HG03196 (cell line): ENCODE measurements around the gene SDK2.

Experiments
- ATAC-seq: cut with Tn5 transposase; IDR thresholded peaks from one replicate; pipeline ENCODE4 v1.9.1; 2021; ENCODE audit not compliant: unreplicated experiment

SDK2 gene

DNA sequence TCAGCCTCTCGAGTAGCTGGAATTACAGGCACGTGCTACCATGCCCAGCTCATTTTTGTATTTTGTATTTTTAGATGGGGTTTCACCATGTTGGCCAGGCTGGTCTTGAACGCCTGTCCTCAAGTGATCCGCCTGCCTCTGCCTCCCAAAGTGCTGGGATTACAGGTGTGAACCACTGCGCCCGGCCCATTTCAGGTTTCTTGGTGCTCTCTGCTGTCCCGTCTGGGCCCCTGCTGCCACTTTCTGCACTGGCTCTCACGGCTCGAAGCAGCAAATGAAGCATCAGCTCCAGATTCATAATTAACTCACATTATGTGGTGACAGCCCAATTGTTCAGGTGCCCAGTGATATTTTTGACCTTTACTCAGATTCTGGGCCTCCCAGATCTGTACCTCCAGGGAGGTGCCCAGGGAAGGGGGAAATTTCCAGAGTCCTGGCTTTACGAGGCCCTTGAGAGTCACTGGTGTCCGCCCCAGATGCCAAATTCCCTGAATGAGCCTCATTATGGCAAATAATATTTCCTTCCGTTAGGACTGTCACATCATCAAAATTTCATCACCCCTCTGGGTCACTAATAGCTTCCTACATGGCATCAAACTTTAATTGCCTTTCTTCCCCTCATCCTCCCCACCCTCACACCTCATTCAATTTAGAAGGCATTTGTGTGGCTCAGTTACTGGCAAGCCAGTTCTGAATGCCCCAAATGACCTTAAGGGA is 9.0 kb downstream of the SDK2 start:
- no peak for ATAC-seq

DNA sequence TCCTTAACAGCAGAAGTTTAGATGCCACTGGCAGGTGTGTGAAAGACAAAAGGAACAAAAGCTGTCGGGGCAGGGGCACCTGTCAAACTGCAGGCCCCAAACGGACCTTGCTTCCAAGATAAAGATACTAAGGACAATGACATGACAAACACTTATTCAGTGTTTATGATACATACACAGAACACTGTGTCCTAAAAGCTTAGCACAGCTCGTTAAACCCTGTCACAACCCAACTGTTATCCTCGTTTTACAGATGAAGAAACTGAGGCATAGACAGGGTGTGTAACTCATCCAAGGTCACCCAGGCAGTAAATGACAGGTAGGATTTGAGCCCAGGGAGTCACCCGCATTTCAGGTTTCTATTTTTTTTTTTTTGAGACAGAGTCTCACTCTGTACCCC is 9.6 kb downstream of the SDK2 start:
- no peak for ATAC-seq

DNA sequence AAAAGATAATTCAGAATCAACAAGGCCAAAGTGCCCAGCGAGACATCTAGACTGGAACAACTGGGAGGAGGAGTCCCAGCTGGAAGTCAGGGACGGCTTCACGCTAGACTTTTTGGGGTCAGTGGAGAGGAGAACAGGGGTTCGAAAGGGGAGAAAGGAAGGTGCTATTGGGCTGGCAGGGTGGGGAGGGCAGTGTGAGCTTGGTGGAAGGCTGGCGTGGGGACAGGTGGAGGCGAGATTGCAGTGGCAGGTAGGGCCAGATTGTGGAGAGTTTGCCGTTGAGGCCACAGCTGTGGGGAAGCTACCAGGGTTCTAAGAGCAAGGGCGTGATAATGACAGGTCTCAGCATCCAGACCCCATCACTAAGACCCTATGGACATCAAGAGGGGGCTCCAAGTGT is 10.5 kb downstream of the SDK2 start:
- no peak for ATAC-seq

DNA sequence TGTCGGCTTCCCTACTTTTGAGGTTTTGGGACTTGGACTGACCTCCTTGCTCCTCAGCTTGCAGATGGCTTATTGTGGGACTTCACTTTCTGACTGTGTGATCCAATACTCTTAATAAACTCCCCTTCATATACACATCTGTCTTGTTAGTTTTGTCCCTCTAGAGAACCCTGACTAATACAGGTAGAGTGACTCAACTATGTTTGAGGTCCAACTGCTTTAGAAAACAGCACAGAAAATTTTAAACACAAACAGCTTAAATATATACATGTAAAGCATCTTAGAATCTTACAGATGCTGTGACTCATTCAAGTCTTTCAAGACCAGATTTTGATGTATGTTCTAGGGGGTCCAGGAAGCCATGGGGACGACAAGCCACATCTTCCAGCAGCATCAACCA is 11.7 kb downstream of the SDK2 start:
- ATAC-seq: no peak

DNA sequence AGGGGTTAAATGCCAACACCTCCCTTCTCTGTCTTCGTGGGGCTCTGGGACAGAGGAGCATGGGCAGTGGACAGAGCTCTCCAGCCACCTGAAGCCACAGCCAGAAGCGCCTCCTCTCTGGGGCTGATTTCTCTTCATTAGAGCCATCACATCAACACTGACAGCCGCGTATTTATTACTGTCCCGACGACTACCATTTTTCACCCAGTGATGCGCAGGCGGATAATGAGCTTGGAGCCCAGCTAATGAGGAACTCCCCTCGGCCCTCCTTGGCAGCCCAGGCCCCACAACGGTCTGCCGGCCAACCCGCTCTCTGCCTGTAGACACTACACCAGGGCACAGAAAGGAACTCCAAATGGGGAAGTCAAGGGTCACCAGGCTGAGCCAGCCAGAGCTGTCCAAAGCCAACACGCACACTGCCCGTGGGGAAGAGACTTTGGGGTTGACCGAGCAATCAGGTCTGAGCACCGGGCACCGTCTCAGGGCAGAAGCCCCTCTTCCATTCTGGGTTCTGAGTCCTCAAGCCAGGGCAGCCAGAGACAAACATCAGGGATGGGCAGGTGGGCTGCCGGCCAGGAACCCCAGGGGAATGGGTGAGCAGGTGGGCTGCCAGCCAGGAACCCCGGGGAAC is 13.2 kb downstream of the SDK2 start:
- ATAC-seq: no peak

DNA sequence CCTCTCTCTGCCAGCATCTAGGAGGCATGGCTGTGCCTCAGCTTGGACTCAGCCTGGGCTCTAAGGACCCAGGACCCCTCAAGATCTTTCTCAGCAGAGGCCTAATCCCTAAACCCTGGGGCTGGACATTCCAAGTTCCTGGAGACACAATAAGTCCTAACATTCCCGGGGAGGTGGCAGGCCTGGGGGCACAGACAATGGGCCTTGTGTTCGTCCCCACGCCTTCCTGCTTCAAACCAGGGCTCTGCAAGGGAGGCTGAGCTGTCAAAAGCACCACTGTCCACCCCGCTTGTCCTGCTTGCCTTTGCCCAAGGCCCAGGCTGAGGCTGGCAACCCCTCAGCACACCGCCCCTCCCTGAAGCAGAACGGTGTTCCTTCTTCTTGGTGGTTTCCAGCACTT is 13.7 kb downstream of the SDK2 start:
- ATAC-seq: no peak

DNA sequence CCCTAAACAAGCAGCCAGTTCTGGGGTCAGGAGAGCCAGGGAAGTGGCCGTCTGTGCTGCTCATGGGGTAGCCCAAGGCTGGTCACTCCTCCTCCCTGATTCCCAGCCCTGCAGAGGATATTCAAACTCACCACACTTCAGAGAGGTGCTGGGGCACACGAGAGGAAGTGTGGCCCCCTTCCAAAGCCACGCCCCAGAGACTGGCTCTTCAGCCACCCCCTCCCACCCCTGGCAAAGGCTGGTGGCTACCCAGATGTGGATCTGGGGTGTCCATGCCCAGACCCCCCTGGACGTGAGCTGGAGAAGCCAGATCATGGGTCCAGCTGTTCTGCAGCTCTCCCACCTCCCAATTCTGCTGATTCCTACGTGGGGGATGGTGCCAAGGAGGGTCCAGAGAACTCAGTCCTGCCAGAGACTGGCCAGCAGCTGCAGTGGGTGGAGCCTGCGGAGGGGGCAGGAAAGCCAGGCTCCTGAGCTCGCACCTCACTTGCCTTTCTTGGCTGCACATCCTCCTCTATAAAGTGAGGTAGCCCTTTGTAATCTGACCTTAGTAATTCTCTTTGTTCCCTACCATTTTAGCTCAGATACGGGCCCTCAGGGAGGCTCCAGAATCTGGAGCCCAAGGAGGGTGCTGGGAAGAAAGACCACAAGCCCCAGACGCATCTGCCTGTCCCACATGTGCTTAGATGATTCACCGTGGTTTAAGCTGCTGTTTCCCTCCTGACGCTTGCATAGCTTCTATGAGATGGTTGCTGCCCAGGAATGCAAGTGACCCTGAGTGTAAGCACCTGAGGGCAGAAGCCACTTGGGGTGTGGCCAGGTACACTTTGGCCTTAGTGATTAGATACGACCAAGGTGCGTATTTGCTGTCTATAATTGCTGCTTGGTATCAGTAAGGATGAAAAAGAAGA is 15.3 kb downstream of the SDK2 start:
- ATAC-seq: no peak

DNA sequence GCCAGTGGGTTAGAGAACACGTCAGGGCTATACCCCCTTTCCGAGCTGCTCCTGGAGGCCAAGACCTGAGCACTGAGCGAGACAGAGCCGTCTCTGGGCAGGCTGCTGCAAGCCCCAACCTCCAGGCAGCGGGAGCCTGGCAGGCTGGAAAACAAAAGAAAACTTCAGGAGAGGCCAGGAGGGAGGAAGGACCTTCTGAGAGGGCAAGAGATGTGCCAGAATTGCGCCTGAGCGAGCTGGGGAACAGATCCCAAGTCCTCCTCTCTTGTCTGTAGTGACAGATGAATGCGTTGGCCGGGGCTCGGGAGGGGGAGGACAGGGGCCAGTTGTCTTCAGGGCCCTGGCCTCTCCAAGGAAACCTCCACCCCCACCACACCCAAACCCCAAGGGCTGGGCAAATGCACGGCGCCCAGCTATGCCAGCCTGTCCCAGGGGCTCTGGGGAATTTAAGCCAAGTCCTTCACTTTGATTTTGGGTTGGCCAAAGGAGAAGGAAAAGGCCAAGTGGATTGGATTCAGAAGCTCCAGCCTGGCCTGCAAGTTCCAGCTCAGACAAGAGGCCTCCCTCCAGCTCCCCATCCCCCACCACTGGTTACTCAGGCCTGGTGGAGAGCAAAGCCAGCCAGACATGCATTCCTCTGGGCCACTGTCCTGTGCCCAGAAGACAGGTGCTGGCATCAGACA is 18.1 kb downstream of the SDK2 start:
- ATAC-seq: no peak

DNA sequence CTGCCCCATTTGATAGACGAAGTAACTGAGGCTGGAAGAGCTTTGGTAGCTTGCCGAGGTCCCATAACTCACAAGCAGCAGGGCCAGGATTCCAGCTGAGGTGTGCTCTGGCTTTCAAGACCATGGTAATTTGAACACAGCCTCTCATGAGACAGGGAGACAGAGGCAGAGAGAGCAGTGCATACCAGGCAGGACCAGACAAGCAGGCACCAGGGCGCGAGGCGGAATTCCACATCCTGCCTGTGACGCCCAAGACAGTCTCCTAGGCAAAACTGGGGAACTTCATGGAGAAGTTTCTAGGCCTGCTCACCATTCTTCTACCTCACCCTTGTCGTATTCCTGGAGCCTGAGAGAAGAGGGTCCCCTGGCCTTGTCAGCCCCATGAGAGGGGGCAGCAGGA is 19.2 kb downstream of the SDK2 start:
- ATAC-seq: no peak

DNA sequence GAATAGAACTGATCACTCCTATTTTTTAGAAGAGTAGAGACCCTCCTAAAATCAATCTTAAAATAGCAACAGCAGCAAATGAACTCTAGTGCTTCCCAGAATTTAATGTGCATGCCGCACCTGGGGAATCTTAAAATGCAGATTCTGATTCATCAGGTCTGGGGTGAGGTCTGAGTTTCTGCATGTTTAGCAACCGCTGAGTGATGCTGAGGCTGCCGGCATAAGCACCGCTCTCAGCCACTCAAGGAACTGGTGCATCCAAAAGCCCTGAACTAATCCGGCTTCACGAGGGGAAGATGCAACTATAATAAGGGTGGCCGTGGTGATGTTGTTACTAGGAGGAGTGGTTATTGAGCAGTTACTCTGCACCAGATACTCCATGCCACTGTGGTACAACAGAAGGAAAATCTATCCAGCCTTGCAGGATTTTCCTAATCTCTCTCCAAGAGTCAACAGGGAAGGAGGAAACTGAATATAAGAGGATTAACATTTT is 19.7 kb downstream of the SDK2 start:
- ATAC-seq: no peak

DNA sequence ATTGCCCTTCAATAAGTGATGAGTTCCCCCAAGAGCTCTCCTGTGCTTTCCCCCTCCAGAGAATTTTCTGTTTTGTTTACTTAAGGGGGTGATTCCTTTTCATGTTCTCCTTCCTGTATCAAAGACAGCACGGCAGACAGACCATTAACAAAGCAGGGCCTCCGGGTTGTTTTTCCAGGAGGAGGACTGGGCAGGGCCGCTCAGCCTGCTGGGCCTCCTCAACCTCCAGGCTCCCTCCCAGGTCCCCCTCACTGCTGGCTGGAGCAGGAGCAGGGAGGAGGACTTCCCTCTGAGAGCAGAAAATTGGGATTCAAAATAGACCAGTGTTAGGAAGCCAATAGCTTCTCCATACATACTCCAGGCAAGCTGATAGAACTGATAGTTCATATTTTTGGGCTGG is 20.4 kb downstream of the SDK2 start:
- ATAC-seq: no peak

DNA sequence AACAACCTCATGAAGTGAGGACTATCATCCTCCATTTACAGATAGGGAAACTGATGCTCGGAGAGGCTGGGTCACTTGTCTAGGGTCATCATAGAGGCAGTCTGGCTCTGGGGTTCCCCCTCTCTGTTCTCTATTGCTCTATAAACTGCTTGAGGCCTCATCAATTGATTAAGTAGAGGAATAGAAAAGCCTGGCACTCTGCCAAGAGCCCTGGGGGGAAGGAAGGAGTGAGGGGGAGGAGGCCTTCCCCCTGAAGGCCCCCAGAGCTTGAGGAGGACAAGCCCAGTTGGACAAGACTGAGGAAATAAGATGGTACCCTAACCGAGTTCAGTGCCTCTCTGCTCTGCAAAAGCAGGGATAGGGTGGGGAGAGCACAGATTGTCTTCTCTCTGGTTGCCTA is 21.0 kb downstream of the SDK2 start:
- no peak for ATAC-seq

DNA sequence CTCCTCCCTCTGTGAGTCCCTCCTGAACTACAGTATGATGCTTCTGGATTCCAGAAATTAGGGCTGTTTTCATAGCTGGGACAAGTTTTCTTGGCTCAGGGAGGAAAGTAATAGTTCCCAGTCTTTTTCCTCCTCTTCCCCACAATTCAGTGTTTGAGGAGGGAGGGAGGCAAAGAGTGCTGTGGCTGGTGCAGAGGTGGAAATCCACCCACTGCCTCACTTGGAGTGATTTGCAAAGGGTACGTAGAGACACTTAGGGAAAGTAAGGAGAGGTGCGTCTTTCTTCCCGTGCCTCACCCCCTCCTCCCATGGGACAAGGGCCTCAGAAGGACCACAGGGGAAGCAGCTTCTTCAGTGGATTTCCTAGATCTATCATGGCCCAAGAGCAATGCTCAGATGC is 21.9 kb downstream of the SDK2 start:
- no peak for ATAC-seq

DNA sequence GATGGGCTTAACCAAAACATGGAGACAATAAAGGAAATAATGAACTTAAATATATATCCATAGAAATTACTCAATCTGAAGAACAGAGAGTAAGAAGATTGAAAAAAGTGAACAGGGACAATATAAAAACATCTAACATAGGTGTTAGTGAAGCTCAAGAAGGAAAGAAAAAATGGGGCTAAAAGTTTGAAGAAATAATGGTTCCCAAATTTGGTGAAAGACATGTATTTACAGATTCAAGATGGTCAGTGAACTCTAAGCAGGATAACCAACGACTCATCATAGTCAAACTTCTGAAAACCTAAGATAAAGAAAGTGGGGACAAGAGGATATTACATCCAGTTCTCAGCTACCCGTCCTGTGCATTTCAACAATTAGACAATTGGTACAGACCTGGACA is 22.6 kb downstream of the SDK2 start:
- no peak for ATAC-seq

DNA sequence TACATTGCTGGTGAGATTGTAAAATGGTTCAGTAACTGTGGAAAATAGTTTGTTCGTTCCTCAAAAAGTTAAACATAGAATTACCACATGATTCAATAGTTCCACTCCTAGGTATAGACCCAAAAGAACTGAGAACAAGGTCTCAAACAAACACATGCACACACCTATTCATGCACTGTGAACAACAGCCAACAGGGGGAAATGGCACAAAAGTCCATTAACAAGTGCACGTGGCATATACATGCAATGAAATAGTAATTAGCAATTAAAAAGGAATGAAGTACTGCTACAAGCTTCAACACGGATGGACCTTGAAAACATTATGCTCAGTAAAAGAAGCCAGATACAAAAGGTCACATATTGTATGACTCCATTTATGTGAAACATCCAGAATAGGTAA is 23.8 kb downstream of the SDK2 start:
- no peak for ATAC-seq

DNA sequence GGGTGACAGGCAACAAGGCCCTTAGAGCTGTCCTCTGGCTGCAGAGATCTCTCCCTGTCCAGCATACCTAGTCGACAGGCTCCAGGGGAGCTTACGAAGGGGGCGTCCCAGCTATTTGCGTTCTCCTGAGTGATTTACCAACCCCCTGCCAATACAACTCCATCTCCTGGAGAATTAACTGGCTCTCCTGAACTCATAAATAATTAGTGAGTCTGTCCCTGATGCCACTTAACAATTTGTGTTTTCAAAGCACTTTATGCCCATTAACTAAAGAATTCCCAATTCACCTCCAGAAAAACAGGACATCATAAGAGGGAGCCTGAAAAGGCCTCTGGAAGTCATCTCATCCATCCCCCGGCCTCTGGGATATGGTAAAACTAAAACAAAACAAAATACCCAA is 26.7 kb downstream of the SDK2 start:
- ATAC-seq: no peak

DNA sequence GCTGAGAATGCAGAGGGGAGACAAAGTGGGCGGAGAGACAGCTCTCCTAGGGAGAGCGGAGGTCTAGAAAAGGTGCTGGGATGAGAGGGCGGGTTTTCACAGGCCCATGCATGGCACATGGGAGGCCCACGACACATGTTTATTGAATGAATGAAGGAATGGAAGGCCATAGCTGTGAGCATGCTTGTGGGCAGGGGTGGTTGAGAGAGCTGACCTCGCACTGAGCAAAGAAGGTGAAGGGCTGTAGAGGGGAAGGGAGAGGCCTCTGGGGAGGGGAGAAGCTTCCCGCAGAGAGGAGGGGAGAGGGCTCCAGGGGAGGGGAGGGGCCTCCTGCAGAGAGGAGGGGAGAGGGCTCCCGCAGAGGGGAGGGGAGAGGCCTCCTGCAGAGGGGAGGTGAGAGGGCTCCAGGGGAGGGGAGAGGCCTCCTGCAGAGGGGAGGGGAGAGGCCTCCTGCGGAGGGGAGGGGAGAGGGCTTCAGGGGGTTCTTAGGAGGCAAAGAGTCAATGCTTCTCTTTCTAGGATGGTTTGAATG is 27.3 kb downstream of the SDK2 start:
- ATAC-seq: no peak

DNA sequence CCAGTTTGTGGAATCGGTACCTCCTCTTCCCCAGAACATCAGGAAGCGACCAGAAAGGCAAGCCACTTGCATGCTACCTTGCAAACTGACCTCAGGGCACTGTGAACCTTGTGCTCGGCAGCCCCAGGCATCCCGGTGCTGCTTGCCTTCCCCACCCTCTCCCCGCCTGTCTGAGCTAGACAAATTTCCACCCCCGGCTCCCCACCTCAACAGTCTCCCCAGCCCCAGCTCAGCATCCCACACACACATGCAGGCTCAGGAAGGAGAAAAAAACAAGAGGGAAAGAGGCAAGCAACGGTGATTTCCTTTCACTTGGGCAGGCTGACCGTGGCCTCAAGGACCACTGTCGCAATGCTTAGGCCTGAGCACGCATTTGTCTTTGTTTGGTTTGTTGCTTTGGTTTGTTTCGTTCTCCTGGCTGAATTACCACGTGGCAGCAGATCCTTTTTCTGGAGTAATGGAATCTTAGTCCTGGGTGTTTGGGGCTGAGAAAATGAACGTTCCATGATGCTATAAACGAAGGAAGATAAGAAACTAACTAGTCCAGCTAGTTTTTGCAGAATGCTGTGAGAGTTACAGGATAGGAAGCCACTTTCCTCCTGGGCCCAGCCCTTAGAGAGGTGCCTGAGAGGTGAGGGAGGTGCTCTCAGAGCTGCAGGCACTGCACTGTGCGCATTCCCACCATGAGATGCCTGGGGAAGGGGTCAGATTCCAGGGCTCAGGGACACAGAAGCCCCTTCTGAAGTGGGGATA is 27.9 kb downstream of the SDK2 start:
- no peak for ATAC-seq

DNA sequence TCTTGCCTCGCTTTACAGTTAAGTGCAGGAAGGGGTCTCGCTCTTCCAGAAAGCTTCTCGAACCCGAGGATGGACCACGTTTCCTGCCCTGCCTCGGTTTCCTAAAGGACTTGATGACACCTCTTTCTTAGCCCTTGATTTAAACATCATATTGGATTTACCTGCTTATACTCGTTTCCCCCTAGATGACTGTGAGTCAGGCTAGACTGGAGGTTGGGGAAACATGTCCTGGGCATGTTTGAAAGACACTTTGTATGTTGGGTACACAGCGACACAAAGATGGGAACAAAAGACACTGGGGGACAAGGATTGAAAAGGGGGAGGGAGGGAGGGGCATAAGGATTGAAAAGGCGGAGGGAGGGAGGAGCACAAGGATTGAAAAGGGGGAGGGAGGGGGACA is 30.0 kb downstream of the SDK2 start:
- ATAC-seq: no peak
